Bronchial epithelial cell (primary cell): ENCODE data around the gene SSR1. TPM values are rescaled to one million over a fixed set of nuclear protein-coding genes. Genes with fewer than 3 reads are reported as not detected.

Experiments
- DNase-seq: peaks from one replicate; pipeline ENCODE4 v3.0.0-alpha.2; 2010; ENCODE audit warnings: low read depth
- FAIRE-seq: peaks from 2 replicates; lab custom pipeline; 2011; peaks lifted over from hg19 to GRCh38; lab: Jason Lieb, UNC
- H3K27me3 ChIP-seq: 2 replicates; pipeline ENCODE4 v1.5.1; 2011; ENCODE audit warnings: low read length; ENCODE audit not compliant: control insufficient read depth, insufficient read depth
- H3K36me3 ChIP-seq: 2 replicates; pipeline ENCODE4 v1.5.1; 2011; ENCODE audit warnings: low read length; ENCODE audit not compliant: control insufficient read depth, insufficient read depth
- H3K4me3 ChIP-seq: 2 replicates; pipeline ENCODE4 v1.5.1; 2011; ENCODE audit warnings: mild to moderate bottlenecking, low read depth, low read length, control low read depth
- CTCF ChIP-seq: IDR thresholded peaks from 2 replicates; pipeline ENCODE4 v1.5.1; 2011; ENCODE audit warnings: mild to moderate bottlenecking, moderate library complexity, low read length, control low read depth, inconsistent platforms; ENCODE audit not compliant: insufficient read depth, severe bottlenecking
- total RNA-seq: library from RNA; depleted of rRNA; stranded (reverse); fragments of >200 nt; gene quantifications from 2 replicates; pipeline ENCODE4 v1.2.1, GENCODE V29; 2014

The SSR1 gene
- total RNA-seq, 1 donor from 2014 or later, result 36.9 TPM

GRCh38 chr6:7251646-7252260 lies 61.2 kb downstream of the SSR1 start:
- no peak for TF ChIP-seq CTCF
- no peak for DNase-seq
- FAIRE-seq, result no peak
- Histone ChIP-seq H3K36me3 (peaks cover 25% of the 10 kb centered on the region), H3K27me3 (no peaks in the 10 kb centered on the region), H3K4me3 (no peak overlapping the region)

DNA sequence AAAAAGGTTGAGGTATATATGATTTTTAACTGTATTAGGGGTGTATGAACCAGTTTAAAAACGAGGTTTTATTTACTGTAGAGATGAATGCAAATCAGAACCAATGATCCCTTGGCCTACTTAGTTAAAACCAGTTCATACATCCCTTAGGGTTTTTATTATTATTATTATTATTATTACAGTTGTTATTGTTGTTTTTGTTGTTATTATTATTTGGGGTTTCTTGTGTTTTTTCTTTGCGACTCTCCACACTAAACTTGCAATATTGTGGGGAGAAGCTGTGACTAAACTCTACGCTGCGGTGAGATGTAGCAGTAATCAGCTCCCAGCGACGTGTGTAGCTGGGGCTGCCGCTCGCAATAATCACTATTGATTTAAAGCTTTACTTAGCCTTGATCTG lies 62.2 kb downstream of the SSR1 start:
- no peak for TF ChIP-seq CTCF
- Histone ChIP-seq H3K27me3 (no peaks in the 10 kb centered on the region), H3K4me3 (no peak overlapping the region), H3K36me3 (peaks cover 30% of the 10 kb centered on the region)
- no peak for FAIRE-seq
- no peak for DNase-seq

- TF ChIP-seq CTCF, result no peak
- H3K36me3 ChIP-seq, result peaks cover 30% of the 10 kb centered on the region
- DNase-seq, result no peak
These were observed 62.9 kb downstream of the SSR1 start for GRCh38 chr6:7249946-7250643.

DNA sequence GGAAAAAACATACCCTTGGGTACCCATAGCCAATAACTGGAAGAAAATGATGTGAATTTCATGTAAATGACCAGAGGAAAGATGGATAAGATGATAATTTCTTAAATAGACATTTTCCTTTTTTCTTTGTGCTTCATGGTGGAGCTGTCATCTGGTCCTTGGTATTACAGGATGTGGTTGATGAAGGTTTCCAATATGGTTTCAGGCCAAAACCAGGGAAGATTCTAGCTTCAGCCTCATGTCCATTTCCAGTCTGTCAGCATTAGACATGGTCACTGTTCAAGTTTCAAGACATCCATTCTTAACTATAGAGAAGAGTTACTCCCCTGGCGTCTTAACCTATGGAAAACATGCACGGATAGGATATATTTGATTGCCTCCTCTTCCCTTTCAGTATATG lies 63.6 kb downstream of the SSR1 start:
- H3K4me3 ChIP-seq, result no peak overlapping the region
- no peaks in the 10 kb centered on the region for H3K27me3 ChIP-seq
- peaks cover 34% of the 10 kb centered on the region for H3K36me3 ChIP-seq
- no peak for FAIRE-seq
- no peak for DNase-seq
- no peak for TF ChIP-seq CTCF

More at GRCh38 chr6:7249946-7250643, 62.9 kb downstream of the SSR1 start:
- H3K4me3 ChIP-seq, result no peak overlapping the region
- no peaks in the 10 kb centered on the region for H3K27me3 ChIP-seq
- FAIRE-seq, result no peak

GRCh38 chr6:7247828-7248227 lies 65.2 kb downstream of the SSR1 start:
- H3K36me3 ChIP-seq, result peaks cover 34% of the 10 kb centered on the region
- no peak for TF ChIP-seq CTCF
- no peaks in the 10 kb centered on the region for H3K27me3 ChIP-seq
- FAIRE-seq (no peak), DNase-seq (no peak)
- no peak overlapping the region for H3K4me3 ChIP-seq
